ENCODE measurements around the gene AGAP3.

Gene AGAP3

GRCh38 chr7:151091431-151091830, 5.2 kb downstream of the AGAP3 start:
- Histone ChIP-seq H3K27ac (0 out of 2 replicates have a peak overlapping the region, but pooled peaks have one; percentile 35), H3K9me3 (ENCODE audit: severe bottlenecking) (no peaks in the 10 kb centered on the region), H3K36me3 (peaks cover 57% of the 10 kb centered on the region), H3K4me3 (ENCODE audit: low read depth, low read length) (no peak overlapping the region), H3K27me3 (ENCODE audit: insufficient read depth, low read depth, severe bottlenecking) (no peaks in the 10 kb centered on the region)
- DNase-seq: peak; percentile 54
- TF ChIP-seq CTCF (IDR thresholded peaks at IDR 0.05; ENCODE audit: low read depth, low read length): peak; percentile 83

- no peaks in the 10 kb centered on the region for H3K9me3 ChIP-seq (ENCODE audit: severe bottlenecking)
- TF ChIP-seq CTCF (IDR thresholded peaks at IDR 0.05; ENCODE audit: low read depth, low read length): no peak
- H3K27ac ChIP-seq: no peak overlapping the region
- H3K4me3 ChIP-seq (ENCODE audit: low read depth, low read length): no peak overlapping the region
- no peaks in the 10 kb centered on the region for H3K27me3 ChIP-seq (ENCODE audit: insufficient read depth, low read depth, severe bottlenecking)
- H3K36me3 ChIP-seq: peaks cover 61% of the 10 kb centered on the region
- DNase-seq: no peak
These were observed 5.7 kb downstream of the AGAP3 start for GRCh38 chr7:151091988-151092387.

GRCh38 chr7:151093748-151094147, 7.5 kb downstream of the AGAP3 start:
- Histone ChIP-seq H3K27ac (no peak overlapping the region), H3K27me3 (ENCODE audit: insufficient read depth, low read depth, severe bottlenecking) (no peaks in the 10 kb centered on the region), H3K9me3 (ENCODE audit: severe bottlenecking) (no peaks in the 10 kb centered on the region), H3K36me3 (peaks cover 55% of the 10 kb centered on the region), H3K4me3 (ENCODE audit: low read depth, low read length) (no peak overlapping the region)
- no peak for DNase-seq
- no peak for TF ChIP-seq CTCF (IDR thresholded peaks at IDR 0.05; ENCODE audit: low read depth, low read length)

GRCh38 chr7:151094675-151095074, 8.4 kb downstream of the AGAP3 start:
- no peak overlapping the region for H3K4me3 ChIP-seq (ENCODE audit: low read depth, low read length)
- no peak for TF ChIP-seq CTCF (IDR thresholded peaks at IDR 0.05; ENCODE audit: low read depth, low read length)
- H3K9me3 ChIP-seq (ENCODE audit: severe bottlenecking): no peaks in the 10 kb centered on the region
- no peaks in the 10 kb centered on the region for H3K27me3 ChIP-seq (ENCODE audit: insufficient read depth, low read depth, severe bottlenecking)
- no peak for DNase-seq
- peaks cover 54% of the 10 kb centered on the region for H3K36me3 ChIP-seq
- H3K27ac ChIP-seq: no peak overlapping the region

- no peak for DNase-seq
- H3K36me3 ChIP-seq: peaks cover 55% of the 10 kb centered on the region
These were observed 9.0 kb downstream of the AGAP3 start for GRCh38 chr7:151095123-151095797.

More at GRCh38 chr7:151095123-151095797, 9.0 kb downstream of the AGAP3 start:
- Histone ChIP-seq H3K9me3 (ENCODE audit: severe bottlenecking) (no peaks in the 10 kb centered on the region), H3K4me3 (ENCODE audit: low read depth, low read length) (no peak overlapping the region), H3K27ac (no peak overlapping the region), H3K27me3 (ENCODE audit: insufficient read depth, low read depth, severe bottlenecking) (no peaks in the 10 kb centered on the region)
- no peak for TF ChIP-seq CTCF (IDR thresholded peaks at IDR 0.05; ENCODE audit: low read depth, low read length)
